ENCODE results near the gene MEFV. TPM values are rescaled to one million over a fixed set of nuclear protein-coding genes. Genes with fewer than 3 reads are reported as not detected.
A peak's percentile ranks its signal among the peaks of the same experiment; 100 is the strongest.

The MEFV gene
- total and polyA plus RNA-seq, 2 of the 13 experiments (the other 11 are each of a cell fraction or from before 2014, with no cell fraction given) = 0.22 TPM; not detected in 1

DNA sequence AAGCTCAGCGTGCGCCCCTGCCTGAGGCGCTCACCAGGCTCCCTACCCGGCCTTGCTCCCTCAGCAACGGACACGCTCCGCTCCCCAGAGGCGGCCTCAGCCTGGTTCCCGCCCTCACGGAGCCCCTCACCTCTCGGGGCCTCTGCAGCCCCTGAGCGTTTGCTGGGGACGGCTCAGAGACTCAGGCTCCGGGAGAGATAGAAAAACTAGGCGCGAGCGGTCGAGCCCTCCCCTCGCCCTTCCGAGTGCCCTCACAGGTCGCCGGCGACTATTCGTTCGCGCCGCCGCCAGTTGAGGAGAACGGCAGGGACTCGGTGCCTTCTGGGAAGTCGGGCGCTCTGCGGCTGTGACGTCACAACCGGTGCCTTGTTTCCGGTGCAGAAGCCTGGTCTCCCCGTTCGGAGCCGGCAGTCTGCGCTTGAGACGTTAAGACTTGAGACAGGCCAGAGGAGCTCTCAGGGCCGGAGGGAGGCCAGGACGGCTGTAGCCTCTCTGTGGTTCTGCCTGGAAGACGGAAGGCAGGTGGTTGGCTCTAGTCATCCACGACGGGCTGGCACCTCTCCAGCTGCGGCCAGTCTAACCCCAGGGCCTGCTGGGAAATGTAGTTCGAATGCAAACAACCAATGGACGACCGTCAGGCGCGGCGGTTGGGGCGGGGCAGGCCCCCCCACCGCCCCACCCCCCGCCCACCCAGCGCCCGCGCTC lies 21.4 kb downstream of the MEFV start, which contains the start of gene ZNF200 (continued):
- TF ChIP-seq, protein P1, sequence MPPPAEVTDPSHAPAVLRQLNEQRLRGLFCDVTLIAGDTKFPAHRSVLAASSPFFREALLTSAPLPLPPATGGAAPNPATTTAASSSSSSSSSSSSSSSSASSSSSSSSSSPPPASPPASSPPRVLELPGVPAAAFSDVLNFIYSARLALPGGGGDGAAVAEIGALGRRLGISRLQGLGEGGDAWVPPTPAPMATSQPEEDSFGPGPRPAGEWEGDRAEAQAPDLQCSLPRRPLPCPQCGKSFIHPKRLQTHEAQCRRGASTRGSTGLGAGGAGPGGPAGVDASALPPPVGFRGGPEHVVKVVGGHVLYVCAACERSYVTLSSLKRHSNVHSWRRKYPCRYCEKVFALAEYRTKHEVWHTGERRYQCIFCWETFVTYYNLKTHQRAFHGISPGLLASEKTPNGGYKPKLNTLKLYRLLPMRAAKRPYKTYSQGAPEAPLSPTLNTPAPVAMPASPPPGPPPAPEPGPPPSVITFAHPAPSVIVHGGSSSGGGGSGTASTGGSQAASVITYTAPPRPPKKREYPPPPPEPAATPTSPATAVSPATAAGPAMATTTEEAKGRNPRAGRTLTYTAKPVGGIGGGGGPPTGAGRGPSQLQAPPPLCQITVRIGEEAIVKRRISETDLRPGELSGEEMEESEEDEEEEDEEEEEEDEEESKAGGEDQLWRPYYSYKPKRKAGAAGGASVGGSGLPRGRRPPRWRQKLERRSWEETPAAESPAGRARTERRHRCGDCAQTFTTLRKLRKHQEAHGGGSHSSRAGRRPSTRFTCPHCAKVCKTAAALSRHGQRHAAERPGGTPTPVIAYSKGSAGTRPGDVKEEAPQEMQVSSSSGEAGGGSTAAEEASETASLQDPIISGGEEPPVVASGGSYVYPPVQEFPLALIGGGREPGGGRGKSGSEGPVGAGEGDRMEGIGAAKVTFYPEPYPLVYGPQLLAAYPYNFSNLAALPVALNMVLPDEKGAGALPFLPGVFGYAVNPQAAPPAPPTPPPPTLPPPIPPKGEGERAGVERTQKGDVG (CRISPR knock-in tag; IDR thresholded peaks at IDR 0.05; ENCODE audit: borderline replicate concordance) = peak; percentile 76; the same call in 1 of the 2 replicates
- TF ChIP-seq ZNF230 (CRISPR knock-in tag; IDR thresholded peaks at IDR 0.05) (peak; percentile 94), SPEN (CRISPR knock-in tag; IDR thresholded peaks at IDR 0.05; ENCODE audit: low read depth) (peak; percentile 87), HOXA3 (CRISPR knock-in tag; IDR thresholded peaks at IDR 0.05) (peak; percentile 89), ZFP82 (CRISPR knock-in tag; IDR thresholded peaks at IDR 0.05; ENCODE audit: borderline replicate concordance) (0 out of 2 replicates have a peak, but pooled peaks have one; percentile 60), ZNF598 (CRISPR knock-in tag; IDR thresholded peaks at IDR 0.05; ENCODE audit: borderline replicate concordance) (peak; percentile 84; the same call in 1 of the 2 replicates), RBM22 (optimal IDR thresholded peaks at IDR 0.05; ENCODE audit: low read length) (no peak), KAT8 (CRISPR knock-in tag; IDR thresholded peaks at IDR 0.05) (peak; percentile 90), PCBP1 (IDR thresholded peaks at IDR 0.05; ENCODE audit: borderline replicate concordance, low read depth, low read length) (0 out of 2 replicates have a peak, but pooled peaks have one; percentile 52), ZNF782 (CRISPR knock-in tag; IDR thresholded peaks at IDR 0.05; ENCODE audit: borderline replicate concordance) (peak; percentile 57; the same call in 1 of the 2 replicates), DR1 (CRISPR knock-in tag; IDR thresholded peaks at IDR 0.05) (peak; percentile 71; the same call in 1 of the 2 replicates), ZSCAN12 (CRISPR knock-in tag; IDR thresholded peaks at IDR 0.05) (peak; percentile 91; the same call in 1 of the 2 replicates), SSRP1 (CRISPR knock-in tag; IDR thresholded peaks at IDR 0.05) (no peak)
- TF ChIP-seq, protein P2, sequence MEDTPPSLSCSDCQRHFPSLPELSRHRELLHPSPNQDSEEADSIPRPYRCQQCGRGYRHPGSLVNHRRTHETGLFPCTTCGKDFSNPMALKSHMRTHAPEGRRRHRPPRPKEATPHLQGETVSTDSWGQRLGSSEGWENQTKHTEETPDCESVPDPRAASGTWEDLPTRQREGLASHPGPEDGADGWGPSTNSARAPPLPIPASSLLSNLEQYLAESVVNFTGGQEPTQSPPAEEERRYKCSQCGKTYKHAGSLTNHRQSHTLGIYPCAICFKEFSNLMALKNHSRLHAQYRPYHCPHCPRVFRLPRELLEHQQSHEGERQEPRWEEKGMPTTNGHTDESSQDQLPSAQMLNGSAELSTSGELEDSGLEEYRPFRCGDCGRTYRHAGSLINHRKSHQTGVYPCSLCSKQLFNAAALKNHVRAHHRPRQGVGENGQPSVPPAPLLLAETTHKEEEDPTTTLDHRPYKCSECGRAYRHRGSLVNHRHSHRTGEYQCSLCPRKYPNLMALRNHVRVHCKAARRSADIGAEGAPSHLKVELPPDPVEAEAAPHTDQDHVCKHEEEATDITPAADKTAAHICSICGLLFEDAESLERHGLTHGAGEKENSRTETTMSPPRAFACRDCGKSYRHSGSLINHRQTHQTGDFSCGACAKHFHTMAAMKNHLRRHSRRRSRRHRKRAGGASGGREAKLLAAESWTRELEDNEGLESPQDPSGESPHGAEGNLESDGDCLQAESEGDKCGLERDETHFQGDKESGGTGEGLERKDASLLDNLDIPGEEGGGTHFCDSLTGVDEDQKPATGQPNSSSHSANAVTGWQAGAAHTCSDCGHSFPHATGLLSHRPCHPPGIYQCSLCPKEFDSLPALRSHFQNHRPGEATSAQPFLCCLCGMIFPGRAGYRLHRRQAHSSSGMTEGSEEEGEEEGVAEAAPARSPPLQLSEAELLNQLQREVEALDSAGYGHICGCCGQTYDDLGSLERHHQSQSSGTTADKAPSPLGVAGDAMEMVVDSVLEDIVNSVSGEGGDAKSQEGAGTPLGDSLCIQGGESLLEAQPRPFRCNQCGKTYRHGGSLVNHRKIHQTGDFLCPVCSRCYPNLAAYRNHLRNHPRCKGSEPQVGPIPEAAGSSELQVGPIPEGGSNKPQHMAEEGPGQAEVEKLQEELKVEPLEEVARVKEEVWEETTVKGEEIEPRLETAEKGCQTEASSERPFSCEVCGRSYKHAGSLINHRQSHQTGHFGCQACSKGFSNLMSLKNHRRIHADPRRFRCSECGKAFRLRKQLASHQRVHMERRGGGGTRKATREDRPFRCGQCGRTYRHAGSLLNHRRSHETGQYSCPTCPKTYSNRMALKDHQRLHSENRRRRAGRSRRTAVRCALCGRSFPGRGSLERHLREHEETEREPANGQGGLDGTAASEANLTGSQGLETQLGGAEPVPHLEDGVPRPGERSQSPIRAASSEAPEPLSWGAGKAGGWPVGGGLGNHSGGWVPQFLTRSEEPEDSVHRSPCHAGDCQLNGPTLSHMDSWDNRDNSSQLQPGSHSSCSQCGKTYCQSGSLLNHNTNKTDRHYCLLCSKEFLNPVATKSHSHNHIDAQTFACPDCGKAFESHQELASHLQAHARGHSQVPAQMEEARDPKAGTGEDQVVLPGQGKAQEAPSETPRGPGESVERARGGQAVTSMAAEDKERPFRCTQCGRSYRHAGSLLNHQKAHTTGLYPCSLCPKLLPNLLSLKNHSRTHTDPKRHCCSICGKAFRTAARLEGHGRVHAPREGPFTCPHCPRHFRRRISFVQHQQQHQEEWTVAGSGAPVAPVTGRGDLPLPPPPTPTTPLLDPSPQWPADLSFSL (CRISPR knock-in tag; IDR thresholded peaks at IDR 0.05) = no peak
- TF ChIP-seq, protein P3, sequence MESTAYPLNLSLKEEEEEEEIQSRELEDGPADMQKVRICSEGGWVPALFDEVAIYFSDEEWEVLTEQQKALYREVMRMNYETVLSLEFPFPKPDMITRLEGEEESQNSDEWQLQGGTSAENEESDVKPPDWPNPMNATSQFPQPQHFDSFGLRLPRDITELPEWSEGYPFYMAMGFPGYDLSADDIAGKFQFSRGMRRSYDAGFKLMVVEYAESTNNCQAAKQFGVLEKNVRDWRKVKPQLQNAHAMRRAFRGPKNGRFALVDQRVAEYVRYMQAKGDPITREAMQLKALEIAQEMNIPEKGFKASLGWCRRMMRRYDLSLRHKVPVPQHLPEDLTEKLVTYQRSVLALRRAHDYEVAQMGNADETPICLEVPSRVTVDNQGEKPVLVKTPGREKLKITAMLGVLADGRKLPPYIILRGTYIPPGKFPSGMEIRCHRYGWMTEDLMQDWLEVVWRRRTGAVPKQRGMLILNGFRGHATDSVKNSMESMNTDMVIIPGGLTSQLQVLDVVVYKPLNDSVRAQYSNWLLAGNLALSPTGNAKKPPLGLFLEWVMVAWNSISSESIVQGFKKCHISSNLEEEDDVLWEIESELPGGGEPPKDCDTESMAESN (CRISPR knock-in tag; conservative IDR thresholded peaks at IDR 0.05) = peak; percentile 88
- TF ChIP-seq, protein P4, sequence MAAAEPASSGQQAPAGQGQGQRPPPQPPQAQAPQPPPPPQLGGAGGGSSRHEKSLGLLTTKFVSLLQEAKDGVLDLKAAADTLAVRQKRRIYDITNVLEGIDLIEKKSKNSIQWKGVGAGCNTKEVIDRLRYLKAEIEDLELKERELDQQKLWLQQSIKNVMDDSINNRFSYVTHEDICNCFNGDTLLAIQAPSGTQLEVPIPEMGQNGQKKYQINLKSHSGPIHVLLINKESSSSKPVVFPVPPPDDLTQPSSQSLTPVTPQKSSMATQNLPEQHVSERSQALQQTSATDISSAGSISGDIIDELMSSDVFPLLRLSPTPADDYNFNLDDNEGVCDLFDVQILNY (CRISPR knock-in tag; conservative IDR thresholded peaks at IDR 0.05) = 0 out of 2 replicates have a peak, but pooled peaks have one; percentile 26
